Astrocyte (in vitro differentiated cells and primary cell): ENCODE data around the gene EVC2. TPM values are rescaled to one million over a fixed set of nuclear protein-coding genes. Genes with fewer than 3 reads are reported as not detected.

Experiments used
- DNase-seq: peaks from one replicate; pipeline ENCODE4 v3.0.0-alpha.2; 2010; ENCODE audit warnings: low read depth
- FAIRE-seq: peaks from 2 replicates; lab custom pipeline; 2011; peaks lifted over from hg19 to GRCh38; lab: Jason Lieb, UNC
- H2AFZ ChIP-seq: 2 replicates; pipeline ENCODE4 v1.6.0; 2012; ENCODE audit warnings: low read depth, low read length, inconsistent platforms
- H3K27ac ChIP-seq: 2 replicates; pipeline ENCODE4 v1.5.1; 2011; ENCODE audit warnings: low read depth, low read length, inconsistent platforms
- H3K27me3 ChIP-seq: 2 replicates; pipeline ENCODE4 v1.6.0; 2011; ENCODE audit warnings: low read length, inconsistent platforms; ENCODE audit not compliant: insufficient read depth
- H3K36me3 ChIP-seq: 2 replicates; pipeline ENCODE4 v1.5.1; 2011; ENCODE audit warnings: low read length, inconsistent platforms; ENCODE audit not compliant: insufficient read depth
- H3K4me1 ChIP-seq: 2 replicates; pipeline ENCODE4 v1.5.1; 2011; ENCODE audit warnings: low read length, inconsistent platforms; ENCODE audit not compliant: insufficient read depth
- H3K4me2 ChIP-seq: 2 replicates; pipeline ENCODE4 v1.6.0; 2012; ENCODE audit warnings: low read length, inconsistent platforms
- H3K4me3 ChIP-seq: 2 replicates; pipeline ENCODE4 v1.5.1; 2011; ENCODE audit warnings: low read depth, mild to moderate bottlenecking, low read length, inconsistent platforms; ENCODE audit not compliant: insufficient read depth
- H3K79me2 ChIP-seq: 2 replicates; pipeline ENCODE4 v1.6.0; 2012; ENCODE audit warnings: mild to moderate bottlenecking, low read length, inconsistent platforms; ENCODE audit not compliant: insufficient read depth
- H3K9ac ChIP-seq: 2 replicates; pipeline ENCODE4 v1.6.0; 2012; ENCODE audit warnings: mild to moderate bottlenecking, low read length, inconsistent platforms
- H3K9me3 ChIP-seq: 2 replicates; pipeline ENCODE4 v1.5.1; 2012; ENCODE audit warnings: low read depth, mild to moderate bottlenecking, low read length, inconsistent platforms; ENCODE audit not compliant: insufficient read depth
- H4K20me1 ChIP-seq: 2 replicates; pipeline ENCODE4 v1.6.0; 2012; ENCODE audit warnings: low read length, inconsistent platforms; ENCODE audit not compliant: insufficient read depth
- H3K27ac Mint-ChIP-seq: one replicate; pipeline ENCODE4 v1.8.0; 2021; ENCODE audit warnings: mild to moderate bottlenecking, mixed read lengths; ENCODE audit not compliant: unreplicated experiment
- H3K27me3 Mint-ChIP-seq: one replicate; pipeline ENCODE4 v1.8.0; 2021; ENCODE audit warnings: low read depth, mixed read lengths; ENCODE audit not compliant: unreplicated experiment
- H3K36me3 Mint-ChIP-seq: one replicate; pipeline ENCODE4 v1.8.0; 2021; ENCODE audit warnings: low read depth, mixed read lengths; ENCODE audit not compliant: unreplicated experiment
- H3K4me1 Mint-ChIP-seq: one replicate; pipeline ENCODE4 v1.8.0; 2021; ENCODE audit warnings: low read depth, mixed read lengths; ENCODE audit not compliant: unreplicated experiment
- H3K4me3 Mint-ChIP-seq: one replicate; pipeline ENCODE4 v1.8.0; 2021; ENCODE audit warnings: mild to moderate bottlenecking, moderate library complexity, mixed read lengths; ENCODE audit not compliant: unreplicated experiment
- H3K9me3 Mint-ChIP-seq: one replicate; pipeline ENCODE4 v1.8.0; 2021; ENCODE audit warnings: mild to moderate bottlenecking, mixed read lengths; ENCODE audit not compliant: unreplicated experiment
- CTCF ChIP-seq: IDR thresholded peaks from 2 replicates; pipeline ENCODE4 v1.5.1; 2011; ENCODE audit warnings: low read depth, mild to moderate bottlenecking, inconsistent platforms, low read length, moderate library complexity; ENCODE audit not compliant: insufficient read depth
- EZH2 ChIP-seq: IDR thresholded peaks from 2 replicates; pipeline ENCODE4 v1.6.1; 2012; ENCODE audit warnings: mild to moderate bottlenecking, low read length, inconsistent platforms; ENCODE audit not compliant: insufficient read depth
- total RNA-seq: library from RNA; stranded (reverse); gene quantifications from 2 replicates; pipeline ENCODE4 v1.2.1, GENCODE V29; 2021

The EVC2 gene
- total RNA-seq, 1 donor from 2014 or later = 3.3 TPM

DNA sequence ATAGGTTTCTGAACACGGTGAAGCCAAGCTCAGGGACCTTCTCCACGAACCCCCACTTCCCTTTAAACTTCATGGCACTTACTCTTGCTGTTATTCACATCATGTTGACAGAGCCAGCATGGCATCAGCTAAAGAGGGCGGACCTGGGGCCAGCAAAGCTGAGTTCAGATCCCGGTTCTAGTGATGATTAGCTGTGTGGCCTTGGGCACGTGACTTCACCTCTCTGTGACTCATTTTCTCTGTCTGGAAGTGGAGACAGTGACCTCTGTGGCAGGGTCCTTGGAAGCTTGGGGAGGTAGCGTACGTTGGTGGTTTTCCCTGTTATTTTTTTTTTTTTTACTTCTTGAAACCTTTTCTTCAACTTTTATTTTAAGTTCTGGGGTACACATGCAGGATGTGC is 16.0 kb upstream of the EVC2 start:
- Histone ChIP-seq H2AFZ (no peak overlapping the region), H3K4me1 (peaks cover 11% of the 10 kb centered on the region), H4K20me1 (peaks cover 76% of the 10 kb centered on the region), H3K4me3 (no peak overlapping the region), H3K79me2 (peaks cover 61% of the 10 kb centered on the region), H3K27ac (no peak overlapping the region), H3K27me3 (no peaks in the 10 kb centered on the region), H3K36me3 (peaks cover 23% of the 10 kb centered on the region), H3K4me2 (no peak overlapping the region), H3K9me3 (no peaks in the 10 kb centered on the region), H3K9ac (no peak overlapping the region)
- DNase-seq (peak; percentile 64), FAIRE-seq (no peak)
- Mint-ChIP-seq H3K27ac (no peak overlapping the region), H3K36me3 (peaks cover 27% of the 10 kb centered on the region), H3K9me3 (no peaks in the 10 kb centered on the region), H3K4me1 (peaks cover 20% of the 10 kb centered on the region), H3K27me3 (no peaks in the 10 kb centered on the region), H3K4me3 (no peak overlapping the region)
- no peak for TF ChIP-seq CTCF
- TF ChIP-seq EZH2 = no peak

DNA sequence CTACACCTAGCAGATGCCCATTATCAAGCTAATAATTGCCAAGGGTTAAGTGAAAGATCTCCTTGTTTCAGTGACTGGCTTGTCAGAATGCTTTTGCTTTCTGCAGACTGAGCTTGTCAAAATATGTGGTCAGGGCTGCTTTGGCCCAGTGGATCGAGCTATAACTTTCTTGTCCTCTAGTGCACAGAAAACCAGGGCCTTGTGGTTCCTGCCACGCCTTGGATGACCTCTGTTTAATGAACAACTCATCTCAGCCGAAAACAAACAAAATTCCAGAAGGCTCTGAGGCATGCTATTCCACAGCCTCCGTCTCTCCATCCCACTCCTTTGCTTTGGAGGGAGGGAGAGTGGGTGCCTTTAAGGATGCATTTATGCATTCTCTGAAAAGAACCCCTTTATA is 14.0 kb upstream of the EVC2 start:
- Mint-ChIP-seq H3K27me3 (no peaks in the 10 kb centered on the region), H3K27ac (no peak overlapping the region), H3K9me3 (no peaks in the 10 kb centered on the region), H3K4me1 (peaks cover 14% of the 10 kb centered on the region), H3K36me3 (peaks cover 26% of the 10 kb centered on the region), H3K4me3 (peak overlapping the region; percentile 8)
- Histone ChIP-seq H3K4me2 (peak overlapping the region; percentile 24), H3K27me3 (no peaks in the 10 kb centered on the region), H4K20me1 (peaks cover 85% of the 10 kb centered on the region), H3K79me2 (peaks cover 71% of the 10 kb centered on the region), H3K4me3 (no peak overlapping the region), H3K27ac (no peak overlapping the region), H3K36me3 (peaks cover 18% of the 10 kb centered on the region), H3K9ac (no peak overlapping the region), H2AFZ (no peak overlapping the region), H3K4me1 (peaks cover 14% of the 10 kb centered on the region), H3K9me3 (no peaks in the 10 kb centered on the region)
- FAIRE-seq (no peak), DNase-seq (peak; percentile 38)
- TF ChIP-seq EZH2 (no peak), CTCF (no peak)

DNA sequence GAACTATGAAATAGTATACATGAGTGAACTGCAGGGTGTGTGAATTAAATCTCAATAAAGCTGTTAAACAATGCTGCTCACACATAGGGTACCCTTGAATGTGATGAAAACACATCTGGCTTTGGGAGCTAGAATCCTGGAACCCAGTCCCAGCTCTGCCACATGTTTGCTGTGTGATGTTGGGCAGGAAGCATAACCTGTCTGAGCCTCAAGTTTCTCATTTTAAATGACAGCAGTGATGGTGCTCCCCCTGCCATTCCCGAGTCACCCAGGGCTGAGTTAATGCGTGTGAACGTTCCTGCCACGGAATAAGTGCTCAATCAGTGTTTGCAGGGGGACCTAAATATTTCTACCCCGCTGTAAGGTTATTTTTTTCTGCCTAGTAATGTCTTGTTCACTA is 13.6 kb upstream of the EVC2 start:
- no peaks in the 10 kb centered on the region for H3K27me3 ChIP-seq
- H3K4me1 Mint-ChIP-seq = peaks cover 14% of the 10 kb centered on the region
- DNase-seq = no peak
- H3K79me2 ChIP-seq = peaks cover 75% of the 10 kb centered on the region
- no peak overlapping the region for H3K4me3 ChIP-seq
- TF ChIP-seq EZH2 (no peak), CTCF (no peak)
- no peak overlapping the region for H3K9ac ChIP-seq
- H4K20me1 ChIP-seq = peaks cover 89% of the 10 kb centered on the region
- H3K36me3 Mint-ChIP-seq = peaks cover 26% of the 10 kb centered on the region
- peak overlapping the region; percentile 8 for H3K4me3 Mint-ChIP-seq
- no peak overlapping the region for H3K27ac ChIP-seq
- H3K27ac Mint-ChIP-seq = no peak overlapping the region
- H3K36me3 ChIP-seq = peaks cover 18% of the 10 kb centered on the region
- H3K9me3 ChIP-seq = no peaks in the 10 kb centered on the region
- peak overlapping the region; percentile 24 for H3K4me2 ChIP-seq
- no peak overlapping the region for H2AFZ ChIP-seq
- H3K4me1 ChIP-seq = peaks cover 14% of the 10 kb centered on the region
- H3K9me3 Mint-ChIP-seq = no peaks in the 10 kb centered on the region
- no peaks in the 10 kb centered on the region for H3K27me3 Mint-ChIP-seq
- FAIRE-seq = no peak
